Loucy (cell line): ENCODE measurements around the gene EMX2.

ENCODE experiments used
- H2AFZ ChIP-seq: fragments of 200-600 bp; sonication (generic); 2 replicates; pipeline ENCODE4 v1.6.0; 2016; ENCODE audit warnings: antibody characterized with exemption, mild to moderate bottlenecking, low read length, moderate library complexity
- H3F3A ChIP-seq: fragments of 200-600 bp; 2 replicates; pipeline ENCODE4 v1.6.0; 2016; ENCODE audit warnings: antibody characterized with exemption, low read depth, mild to moderate bottlenecking
- H3K27me3 ChIP-seq: fragments of 200-600 bp; sonication (generic); 2 replicates; pipeline ENCODE4 v1.6.1; 2014; ENCODE audit warnings: low read length, mild to moderate bottlenecking; ENCODE audit not compliant: insufficient read depth, poor library complexity, severe bottlenecking
- H3K36me3 ChIP-seq: fragments of 200-600 bp; sonication (generic); 2 replicates; pipeline ENCODE4 v1.6.1; 2016; ENCODE audit warnings: low read length; ENCODE audit not compliant: insufficient read depth
- H3K4me1 ChIP-seq: fragments of 200-600 bp; sonication (generic); 2 replicates; pipeline ENCODE4 v1.5.1; 2014; ENCODE audit warnings: low read length, mild to moderate bottlenecking; ENCODE audit not compliant: insufficient read depth, poor library complexity, severe bottlenecking
- H3K4me2 ChIP-seq: fragments of 200-600 bp; sonication (generic); 2 replicates; pipeline ENCODE4 v1.6.0; 2014; ENCODE audit warnings: antibody characterized with exemption, low read length, low read depth, mild to moderate bottlenecking; ENCODE audit not compliant: poor library complexity, severe bottlenecking
- H3K4me3 ChIP-seq: fragments of 200-600 bp; sonication (generic); 2 replicates; pipeline ENCODE4 v1.5.1; 2014; ENCODE audit warnings: low read length, mild to moderate bottlenecking, mixed read lengths; ENCODE audit not compliant: poor library complexity, severe bottlenecking
- H3K79me2 ChIP-seq: fragments of 200-600 bp; sonication (generic); 2 replicates; pipeline ENCODE4 v1.6.1; 2014; ENCODE audit warnings: low read length; ENCODE audit not compliant: insufficient read depth
- H3K9ac ChIP-seq: fragments of 200-600 bp; sonication (generic); 2 replicates; pipeline ENCODE4 v1.6.0; 2014; ENCODE audit warnings: mild to moderate bottlenecking, low read depth, low read length, moderate library complexity; ENCODE audit not compliant: poor library complexity, severe bottlenecking
- H3K9me2 ChIP-seq: fragments of 200-600 bp; sonication (generic); replicated peaks from 2 replicates; pipeline ENCODE4 v1.6.1; 2016; ENCODE audit warnings: low read depth, low read length, mixed read lengths
- H3K9me3 ChIP-seq: fragments of 200-600 bp; sonication (generic); 2 replicates; pipeline ENCODE4 v1.6.1; 2014; ENCODE audit warnings: mild to moderate bottlenecking, antibody characterized with exemption, low read length, low read depth; ENCODE audit not compliant: insufficient read depth
- H4K20me1 ChIP-seq: fragments of 200-600 bp; sonication (generic); 2 replicates; pipeline ENCODE4 v1.6.0; 2014; ENCODE audit warnings: antibody characterized with exemption, low read length, mild to moderate bottlenecking; ENCODE audit not compliant: insufficient read depth, poor library complexity, severe bottlenecking
- EZH2phosphoT487 ChIP-seq: fragments of 200-600 bp; IDR thresholded peaks from 2 replicates; pipeline ENCODE4 v1.6.1; 2018; ENCODE audit warnings: antibody characterized with exemption, mild to moderate bottlenecking, moderate library complexity, borderline replicate concordance
- TF ChIP-seq, protein P1 (sequence below): fragments of 200-600 bp; sonication (generic); conservative IDR thresholded peaks from 2 replicates; pipeline ENCODE4 v1.5.1; 2014; ENCODE audit warnings: mild to moderate bottlenecking, antibody characterized with exemption, low read length

The EMX2 gene

DNA sequence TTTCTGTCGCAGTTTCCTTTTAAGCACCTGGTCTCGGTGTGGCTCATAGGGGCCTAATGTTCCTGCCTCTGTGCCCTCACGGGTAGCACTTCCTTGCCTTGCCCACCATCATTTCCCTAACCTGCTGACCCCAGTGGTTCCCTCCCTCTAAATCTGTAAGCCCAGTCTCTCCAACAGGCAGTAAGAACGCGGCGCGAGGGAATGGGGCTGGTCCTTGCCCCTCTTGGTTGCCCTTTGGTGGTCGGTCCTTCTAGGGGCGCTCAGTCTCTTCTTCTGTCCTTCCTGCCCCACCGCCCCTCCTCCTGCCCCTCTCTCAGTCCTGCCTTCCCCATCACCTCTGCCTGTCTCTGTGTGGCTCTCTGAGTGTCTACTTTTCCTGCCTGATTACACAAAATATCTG is 21.2 kb downstream of the EMX2 start:
- Histone ChIP-seq H3K27me3 (no peaks in the 10 kb centered on the region), H3K79me2 (no peaks in the 10 kb centered on the region), H3K9ac (no peak overlapping the region), H3K9me2 (no peaks in the 10 kb centered on the region), H2AFZ (no peak overlapping the region), H4K20me1 (no peaks in the 10 kb centered on the region), H3K4me3 (no peak overlapping the region), H3K4me1 (no peaks in the 10 kb centered on the region), H3F3A (no peaks in the 10 kb centered on the region), H3K9me3 (no peaks in the 10 kb centered on the region), H3K4me2 (no peak overlapping the region), H3K36me3 (no peaks in the 10 kb centered on the region)
- TF ChIP-seq, protein P1, sequence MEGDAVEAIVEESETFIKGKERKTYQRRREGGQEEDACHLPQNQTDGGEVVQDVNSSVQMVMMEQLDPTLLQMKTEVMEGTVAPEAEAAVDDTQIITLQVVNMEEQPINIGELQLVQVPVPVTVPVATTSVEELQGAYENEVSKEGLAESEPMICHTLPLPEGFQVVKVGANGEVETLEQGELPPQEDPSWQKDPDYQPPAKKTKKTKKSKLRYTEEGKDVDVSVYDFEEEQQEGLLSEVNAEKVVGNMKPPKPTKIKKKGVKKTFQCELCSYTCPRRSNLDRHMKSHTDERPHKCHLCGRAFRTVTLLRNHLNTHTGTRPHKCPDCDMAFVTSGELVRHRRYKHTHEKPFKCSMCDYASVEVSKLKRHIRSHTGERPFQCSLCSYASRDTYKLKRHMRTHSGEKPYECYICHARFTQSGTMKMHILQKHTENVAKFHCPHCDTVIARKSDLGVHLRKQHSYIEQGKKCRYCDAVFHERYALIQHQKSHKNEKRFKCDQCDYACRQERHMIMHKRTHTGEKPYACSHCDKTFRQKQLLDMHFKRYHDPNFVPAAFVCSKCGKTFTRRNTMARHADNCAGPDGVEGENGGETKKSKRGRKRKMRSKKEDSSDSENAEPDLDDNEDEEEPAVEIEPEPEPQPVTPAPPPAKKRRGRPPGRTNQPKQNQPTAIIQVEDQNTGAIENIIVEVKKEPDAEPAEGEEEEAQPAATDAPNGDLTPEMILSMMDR, result no peak
- no peak for TF ChIP-seq EZH2phosphoT487

GRCh38 chr10:117565068-117565467 is 22.5 kb downstream of the EMX2 start:
- Histone ChIP-seq H3K9me2 (no peaks in the 10 kb centered on the region), H3K36me3 (no peaks in the 10 kb centered on the region)

GRCh38 chr10:117568334-117568733 is 25.8 kb downstream of the EMX2 start:
- TF ChIP-seq EZH2phosphoT487, result no peak
- TF ChIP-seq, protein P1, result no peak
- no peaks in the 10 kb centered on the region for H3K27me3 ChIP-seq

More at GRCh38 chr10:117565068-117565467, 22.5 kb downstream of the EMX2 start:
- Histone ChIP-seq H3F3A (no peaks in the 10 kb centered on the region), H3K4me3 (no peak overlapping the region), H3K4me2 (no peak overlapping the region), H3K9me3 (no peaks in the 10 kb centered on the region), H3K9ac (no peak overlapping the region), H3K79me2 (no peaks in the 10 kb centered on the region), H2AFZ (no peak overlapping the region), H4K20me1 (no peaks in the 10 kb centered on the region), H3K4me1 (no peaks in the 10 kb centered on the region), H3K27me3 (no peaks in the 10 kb centered on the region)
- TF ChIP-seq EZH2phosphoT487, result no peak
- TF ChIP-seq, protein P1, result no peak

More at GRCh38 chr10:117568334-117568733, 25.8 kb downstream of the EMX2 start:
- Histone ChIP-seq H3F3A (no peaks in the 10 kb centered on the region), H2AFZ (no peak overlapping the region), H3K9me3 (no peaks in the 10 kb centered on the region), H3K4me2 (no peak overlapping the region), H3K9me2 (no peaks in the 10 kb centered on the region), H4K20me1 (no peaks in the 10 kb centered on the region), H3K36me3 (no peaks in the 10 kb centered on the region), H3K9ac (no peak overlapping the region), H3K4me1 (no peaks in the 10 kb centered on the region), H3K4me3 (no peak overlapping the region), H3K79me2 (no peaks in the 10 kb centered on the region)
